Subcutaneous abdominal adipose tissue (tissue), 5 donors: ENCODE data around the gene FRMPD1.
A peak's percentile ranks its signal among the peaks of the same experiment; 100 is the strongest.
"Not testable (repeated sequence)": the region's sequence is repeated elsewhere in the genome, so short reads cannot be mapped to it uniquely, and the experiment has no call there.

Experiments used
- H3K27ac ChIP-seq: one replicate; pipeline ENCODE4 v1.7.0; 2013; ENCODE audit warnings: low read depth, mild to moderate bottlenecking, inconsistent platforms, low read length, moderate library complexity
- H3K27me3 ChIP-seq, 5 donors: one replicate each; pipeline ENCODE4 v1.7.0; 2013; ENCODE audit warnings: low read length in 5 of 5, inconsistent platforms in 1 of 5; ENCODE audit not compliant: control insufficient read depth in 5 of 5, insufficient read depth in 4 of 5
- H3K36me3 ChIP-seq, 5 donors: one replicate each; pipeline ENCODE4 v1.7.0; 2013; ENCODE audit warnings: low read length in 5 of 5; ENCODE audit not compliant: control insufficient read depth in 5 of 5, insufficient read depth in 5 of 5
- H3K4me1 ChIP-seq, 5 donors: one replicate each; pipeline ENCODE4 v1.7.0; 2013; ENCODE audit warnings: low read length in 5 of 5, mild to moderate bottlenecking in 3 of 5, moderate library complexity in 1 of 5; ENCODE audit not compliant: control insufficient read depth in 5 of 5, insufficient read depth in 5 of 5
- H3K4me3 ChIP-seq, 5 donors: one replicate each; pipeline ENCODE4 v1.7.0; 2013; ENCODE audit warnings: low read length in 5 of 5, low read depth in 1 of 5
- H3K9ac ChIP-seq, 5 donors: one replicate each; pipeline ENCODE4 v1.7.0; 2013; ENCODE audit warnings: low read length in 5 of 5, mild to moderate bottlenecking in 4 of 5, moderate library complexity in 3 of 5
- H3K9me3 ChIP-seq, 5 donors: one replicate each; pipeline ENCODE4 v1.7.0; 2013; ENCODE audit warnings: low read length in 5 of 5; ENCODE audit not compliant: control insufficient read depth in 5 of 5
- donor health status: healthy.
- donor health status: healthy.
- donor health status: healthy.
- donor health status: healthy.
- donor health status: healthy.

The FRMPD1 gene

GRCh38 chr9:37747271-37747753, 96.6 kb downstream of the FRMPD1 start:
- no peak overlapping the region for H3K9ac ChIP-seq

DNA sequence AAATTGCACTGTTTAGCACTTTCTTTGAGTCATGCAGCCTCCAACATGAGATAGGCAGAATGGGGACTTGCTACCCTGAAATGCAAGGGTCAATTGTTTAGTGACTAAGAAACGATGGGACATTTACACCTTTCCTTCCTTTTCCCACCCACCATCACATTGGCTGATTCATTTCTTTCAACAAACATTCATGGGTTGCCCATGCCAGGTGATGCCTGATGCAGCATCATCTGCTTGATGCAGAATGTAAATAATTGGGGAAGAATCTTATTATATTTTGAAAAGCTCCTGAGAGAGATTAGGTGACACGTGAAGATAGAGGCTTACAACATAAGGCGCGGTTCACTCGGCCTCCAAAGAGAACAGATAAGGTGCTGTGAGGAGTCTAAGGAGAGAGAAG, 98.4 kb downstream of the FRMPD1 start:
- Histone ChIP-seq H3K27me3 (no peaks in the 10 kb centered on the region), H3K4me3 (no peak overlapping the region), H3K27ac (no peak overlapping the region), H3K36me3 (no peaks in the 10 kb centered on the region), H3K9ac (no peak overlapping the region), H3K4me1 (peaks cover under 1 to 8% (median 7%) of the 10 kb centered on the region in 5 donors), H3K9me3 (no peaks in the 10 kb centered on the region)

More at GRCh38 chr9:37747271-37747753, 96.6 kb downstream of the FRMPD1 start:
- Histone ChIP-seq H3K4me3 (no peak overlapping the region), H3K36me3 (no peaks in the 10 kb centered on the region), H3K9me3 (no peaks in the 10 kb centered on the region), H3K27me3 (no peaks in the 10 kb centered on the region), H3K27ac (no peak overlapping the region), H3K4me1 (no peaks in the 10 kb centered on the region)

DNA sequence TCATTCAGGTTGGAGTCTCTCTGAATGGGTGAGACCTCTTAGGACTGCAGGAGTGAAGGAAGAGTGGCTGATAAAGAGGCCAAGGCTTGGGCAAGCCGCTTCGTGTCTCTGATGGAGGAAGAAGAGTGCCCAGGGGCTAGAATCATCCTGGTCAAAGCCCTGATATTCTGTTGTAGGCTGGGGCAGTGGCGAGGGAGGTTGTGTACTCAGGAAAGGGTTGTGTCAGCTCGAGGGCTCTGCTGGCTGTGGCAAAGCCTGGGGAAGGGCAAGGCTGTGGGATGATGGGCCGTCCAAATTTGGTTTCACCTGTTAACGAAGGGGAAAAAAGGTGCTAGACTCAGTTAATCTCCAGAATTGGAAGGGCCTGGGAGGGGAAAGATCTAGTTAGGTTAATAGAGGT, 100.4 kb downstream of the FRMPD1 start:
- Histone ChIP-seq H3K27me3 (no peaks in the 10 kb centered on the region), H3K9ac (no peak overlapping the region), H3K9me3 (no peaks in the 10 kb centered on the region), H3K36me3 (no peaks in the 10 kb centered on the region), H3K27ac (no peak overlapping the region), H3K4me1 (peaks cover 2 to 15% (median 14%) of the 10 kb centered on the region in 5 donors), H3K4me3 (no peak overlapping the region)

DNA sequence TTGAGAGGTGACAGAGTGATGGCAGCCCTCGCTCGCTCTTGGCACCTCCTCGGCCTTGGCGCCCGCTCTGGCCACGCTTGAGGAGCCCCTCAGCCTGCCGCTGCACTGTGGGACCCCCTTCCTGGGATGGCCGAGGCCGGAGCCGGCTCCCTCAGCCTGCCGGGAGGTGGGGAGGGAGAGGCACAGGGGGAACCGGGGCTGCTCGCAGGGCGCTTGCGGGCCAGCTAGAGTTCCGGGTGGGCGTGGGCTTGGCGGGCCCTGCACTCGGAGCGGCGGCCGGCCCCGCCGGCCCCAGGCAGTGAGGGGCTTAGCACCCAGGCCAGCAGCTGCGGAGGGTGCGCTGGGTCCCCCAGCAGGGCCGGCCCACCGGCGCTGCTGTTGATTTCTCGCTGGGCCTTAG, 101.0 kb downstream of the FRMPD1 start:
- not testable (repeated sequence) for H3K4me3 ChIP-seq, H3K36me3 ChIP-seq, H3K27me3 ChIP-seq, H3K27ac ChIP-seq, H3K9ac ChIP-seq, H3K9me3 ChIP-seq
- H3K4me1 ChIP-seq = peaks cover 2 to 15% (median 14%) of the 10 kb centered on the region in 5 donors

DNA sequence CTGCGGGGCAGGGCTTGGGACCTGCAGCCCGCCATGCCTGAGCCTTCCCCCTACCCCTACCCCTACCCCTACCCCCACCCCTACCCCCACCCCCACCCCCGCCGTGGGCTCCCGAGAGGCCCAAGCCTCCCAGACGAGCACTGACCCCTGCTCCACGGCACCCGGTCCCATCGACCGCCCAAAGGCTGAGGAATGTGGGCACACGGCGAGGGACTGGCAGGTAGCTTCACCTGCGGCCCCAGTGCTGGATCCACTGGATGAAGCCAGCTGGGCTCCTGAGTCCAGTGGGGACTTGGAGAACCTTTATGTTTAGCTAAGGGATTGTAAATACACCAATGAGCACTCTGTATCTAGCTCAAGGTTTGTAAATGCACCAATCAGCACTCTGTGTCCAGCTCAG, 101.4 kb downstream of the FRMPD1 start:
- H3K36me3 ChIP-seq = not testable (repeated sequence)

DNA sequence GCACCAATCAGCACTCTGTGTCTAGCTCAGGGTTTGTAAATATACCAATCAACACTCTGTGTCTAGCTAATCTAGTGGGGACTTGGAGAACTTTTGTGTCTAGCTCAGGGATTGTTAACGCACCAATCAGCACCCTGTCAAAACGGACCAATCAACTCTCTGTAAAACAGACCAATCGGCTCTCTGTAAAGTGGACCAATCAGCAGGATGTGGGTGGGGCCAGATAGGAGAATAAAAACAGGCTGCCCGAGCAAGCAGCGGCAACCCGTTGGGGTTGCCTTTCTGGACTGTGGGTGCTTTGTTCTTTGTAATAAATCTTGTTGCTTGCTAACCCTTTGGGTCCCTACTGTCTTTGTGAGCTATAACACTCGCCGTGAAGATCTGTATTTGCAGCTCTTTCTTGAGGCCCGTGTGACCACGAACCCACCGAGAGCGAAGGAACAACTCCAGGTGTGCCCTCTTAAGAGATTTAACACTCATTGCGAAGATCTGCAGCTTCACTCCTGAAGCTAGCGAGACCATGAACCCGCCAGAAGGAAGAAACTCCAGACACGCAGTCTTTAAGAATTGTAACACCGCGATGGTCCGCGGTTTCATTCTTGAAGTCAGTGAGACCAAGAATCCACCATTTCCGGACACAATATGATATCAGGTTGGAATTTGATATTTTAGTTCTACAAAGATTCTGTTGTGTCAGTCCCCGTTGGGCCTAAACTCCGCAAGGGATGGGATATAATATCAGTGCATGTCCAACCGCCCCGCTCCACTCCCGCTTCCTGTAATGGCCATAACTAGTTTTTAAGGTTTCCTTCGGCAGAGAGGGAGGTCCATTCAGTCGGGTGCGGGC, 102.1 kb downstream of the FRMPD1 start:
- peak overlapping the region in 4 of 5 donors; percentile 51 to 99 (median 91) for H3K9ac ChIP-seq

More for the DNA sequence above, 101.4 kb downstream of the FRMPD1 start:
- H3K9me3 ChIP-seq, H3K4me3 ChIP-seq, H3K9ac ChIP-seq, H3K27me3 ChIP-seq, H3K27ac ChIP-seq: not testable (repeated sequence)
- peaks cover 2 to 15% (median 14%) of the 10 kb centered on the region in 5 donors for H3K4me1 ChIP-seq

DNA sequence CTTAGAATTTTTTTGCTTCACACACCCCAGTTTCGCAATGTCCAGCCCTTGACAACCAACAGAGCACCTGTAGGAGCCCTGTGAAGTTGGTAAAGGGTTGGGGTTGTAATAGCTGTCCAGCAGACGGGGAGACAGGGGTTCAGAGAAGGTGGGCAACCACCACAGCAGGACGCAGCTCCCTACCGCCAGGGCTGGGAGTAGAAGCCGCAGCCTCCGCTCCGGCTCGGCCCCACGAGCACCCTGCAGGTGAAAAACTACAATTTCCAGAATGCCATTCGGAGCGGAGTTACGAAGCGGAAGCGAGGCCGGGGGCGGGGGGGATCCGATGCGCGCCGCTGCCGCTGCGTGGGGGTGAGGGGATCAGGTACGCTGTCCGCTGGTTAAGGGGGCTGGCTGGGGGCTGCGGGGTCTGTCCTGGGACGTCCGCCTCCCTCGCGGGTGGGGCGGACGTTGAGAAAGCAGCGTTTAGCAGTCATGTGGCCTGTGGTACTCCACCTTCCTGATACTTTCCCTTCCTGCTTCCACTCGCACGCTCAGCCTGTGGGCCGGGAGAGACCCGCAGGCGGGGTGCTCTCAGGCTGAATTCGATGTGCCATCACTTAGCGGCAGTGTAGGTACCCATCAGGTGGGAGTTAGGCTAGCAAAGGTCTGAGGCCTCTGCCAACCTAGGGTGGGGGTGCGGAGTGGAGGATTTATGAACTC, 102.9 kb downstream of the FRMPD1 start, which contains the start of gene TRMT10B:
Gene TRMT10B, plus strand, starts transcription at position 317 of the 702 bp plus-strand sequence. CDS start 8,127 bp downstream, outside the sequence.
- H3K4me1 ChIP-seq = peaks cover 2 to 15% (median 14%) of the 10 kb centered on the region in 5 donors
- peak within 1 kb of the TSS; percentile 83 to 99 (median 92) for H3K9ac ChIP-seq
- peaks cover 0 to 4% (median 0%) of the 10 kb centered on the region in 5 donors for H3K36me3 ChIP-seq
- no peaks in the 10 kb centered on the region for H3K9me3 ChIP-seq
- H3K27me3 ChIP-seq = no peaks in the 10 kb centered on the region
- peak within 1 kb of the TSS; percentile 85 to 98 (median 95) for H3K4me3 ChIP-seq
- peak within 1 kb of the TSS; percentile 66 for H3K27ac ChIP-seq

More for the DNA sequence above, 102.1 kb downstream of the FRMPD1 start:
- Histone ChIP-seq H3K27me3 (no peaks in the 10 kb centered on the region), H3K27ac (no peak overlapping the region), H3K9me3 (no peaks in the 10 kb centered on the region), H3K4me1 (peaks cover 2 to 15% (median 14%) of the 10 kb centered on the region in 5 donors), H3K4me3 (peak overlapping the region; percentile 74 to 98 (median 94)), H3K36me3 (peaks cover 0 to 4% (median 0%) of the 10 kb centered on the region in 5 donors)

- Histone ChIP-seq H3K27ac (no peak overlapping the region), H3K27me3 (no peaks in the 10 kb centered on the region), H3K36me3 (peaks cover 0 to 6% (median 3%) of the 10 kb centered on the region in 5 donors), H3K4me3 (no peak overlapping the region), H3K9ac (no peak overlapping the region), H3K9me3 (no peaks in the 10 kb centered on the region), H3K4me1 (peaks cover 2 to 10% (median 9%) of the 10 kb centered on the region in 5 donors)
Observed at GRCh38 chr9:37758747-37759146, 108.0 kb downstream of the FRMPD1 start.

GRCh38 chr9:37760416-37761161, 109.8 kb downstream of the FRMPD1 start:
- H3K27me3 ChIP-seq = no peaks in the 10 kb centered on the region
- H3K27ac ChIP-seq = no peak overlapping the region
- no peak overlapping the region for H3K9ac ChIP-seq
- H3K36me3 ChIP-seq = peaks cover 0 to 14% (median 4%) of the 10 kb centered on the region in 5 donors
- H3K4me1 ChIP-seq = no peaks in the 10 kb centered on the region
- H3K9me3 ChIP-seq = no peaks in the 10 kb centered on the region
- H3K4me3 ChIP-seq = no peak overlapping the region
